GM18517 (cell line): ENCODE data around the gene RALY.
"Not testable (repeated sequence)": the region's sequence is repeated elsewhere in the genome, so short reads cannot be mapped to it uniquely, and the experiment has no call there.

Experiments
- ATAC-seq: cut with Tn5 transposase; IDR thresholded peaks from one replicate; pipeline ENCODE4 v1.9.1; 2021; ENCODE audit warnings: mild to moderate bottlenecking, moderate library complexity; ENCODE audit not compliant: unreplicated experiment

RALY gene

GRCh38 chr20:34131491-34131890, 137.8 kb downstream of the RALY start:
- ATAC-seq: no peak

GRCh38 chr20:34132491-34132890, 138.8 kb downstream of the RALY start:
- ATAC-seq: not testable (repeated sequence)

GRCh38 chr20:34132943-34133342, 139.2 kb downstream of the RALY start:
- ATAC-seq: not testable (repeated sequence)

- ATAC-seq: not testable (repeated sequence)
Observed at GRCh38 chr20:34133365-34133860, 139.7 kb downstream of the RALY start.
